ENCODE measurements around the gene COMMD8.
"Not testable (repeated sequence)": the region's sequence is repeated elsewhere in the genome, so short reads cannot be mapped to it uniquely, and the experiment has no call there.

COMMD8 gene

DNA sequence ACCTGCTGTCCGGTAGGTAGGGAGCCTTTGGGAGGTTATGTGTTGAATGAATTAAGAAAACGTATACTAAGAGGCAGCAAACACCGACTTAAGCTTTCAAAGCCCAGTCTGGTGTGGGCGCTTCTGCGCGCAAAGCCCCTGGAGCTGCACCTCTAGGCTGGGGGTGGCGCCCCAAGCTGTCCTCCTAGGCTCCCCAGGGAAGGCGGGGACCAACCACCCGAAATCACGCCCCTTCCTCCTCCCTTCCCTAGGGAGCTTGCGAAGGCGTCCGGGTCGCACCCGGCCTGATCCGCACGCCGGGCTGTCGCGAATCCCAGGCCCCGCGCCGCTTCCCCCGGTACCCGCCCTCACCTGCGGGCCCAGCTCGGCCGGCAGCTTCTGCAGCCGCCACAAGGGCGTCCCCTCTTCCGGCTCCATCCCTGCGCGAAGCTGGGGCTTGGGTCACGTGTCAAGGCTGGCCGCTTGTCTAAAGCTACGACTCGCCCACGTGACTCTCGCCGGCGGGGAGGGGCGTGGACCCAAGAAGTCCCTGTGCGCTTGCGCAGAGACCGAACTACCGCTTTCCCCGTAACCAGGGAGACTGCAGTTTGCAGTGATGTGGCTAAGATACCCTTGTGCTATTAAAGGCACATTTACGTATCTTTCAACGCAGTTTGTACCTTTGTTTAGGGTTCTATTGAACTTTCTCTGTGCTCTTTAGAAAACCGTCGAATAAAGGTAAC is at the start of gene COMMD8:
Gene COMMD8 (minus strand): TSS at position 468 of the 722 bp plus-strand sequence. CDS start 51 bp downstream, at position 417.
- in situ Hi-C loops (cut with MboI; ENCODE audit: low sequenced_read_pairs): no loop called here

DNA sequence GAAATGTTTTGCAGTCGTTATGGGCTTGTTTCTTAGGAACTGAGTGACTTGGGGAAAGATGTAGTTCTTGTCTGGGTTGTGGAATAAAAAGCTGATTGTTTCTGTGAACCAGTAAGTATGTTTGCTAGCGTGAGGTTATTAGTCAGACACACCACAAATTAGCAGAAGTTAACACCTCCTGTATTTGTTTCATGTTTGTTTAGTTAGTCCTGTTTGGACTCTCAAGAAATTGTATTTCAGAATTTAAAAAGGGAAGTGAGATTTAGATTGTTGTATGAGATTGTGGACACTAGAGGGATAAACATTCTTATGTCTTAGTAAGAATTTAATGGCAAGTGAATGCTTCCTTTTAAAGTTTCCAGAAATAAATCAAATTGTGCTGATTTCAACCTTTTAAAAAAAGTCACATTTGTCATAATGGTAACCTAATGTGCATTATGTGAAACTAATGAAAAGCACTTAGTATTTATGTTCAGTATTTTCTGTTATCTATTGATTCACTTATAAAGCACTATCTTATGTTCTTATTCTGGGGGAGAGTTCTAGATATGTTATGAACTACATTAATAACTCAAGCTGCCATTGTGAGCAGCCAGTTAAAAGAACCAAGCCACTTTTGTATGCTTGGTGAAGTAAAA is 47.1 kb upstream of the COMMD8 start:
- in situ Hi-C loops (cut with MboI; ENCODE audit: low sequenced_read_pairs): no loop called here

DNA sequence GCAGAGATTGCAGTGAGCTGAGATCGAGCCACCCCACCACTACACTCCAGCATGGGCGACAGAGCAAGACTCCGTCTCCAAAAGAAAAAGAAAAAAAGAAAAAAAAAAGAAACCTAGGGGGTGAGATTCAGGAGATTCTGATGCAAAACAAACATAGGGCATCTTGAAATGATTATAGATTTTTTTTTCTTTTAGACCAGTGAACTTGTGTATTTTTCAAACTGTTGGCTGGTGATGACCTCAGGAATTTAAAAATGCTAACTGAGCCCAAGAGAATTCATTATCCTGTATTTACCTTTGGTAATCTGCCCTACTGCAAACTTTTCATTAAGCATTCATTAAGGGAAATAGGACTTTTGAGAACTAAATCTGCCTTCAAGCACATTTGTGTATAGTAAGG is 42.2 kb upstream of the COMMD8 start:
- in situ Hi-C loops (cut with MboI; ENCODE audit: low sequenced_read_pairs): no loop called here

DNA sequence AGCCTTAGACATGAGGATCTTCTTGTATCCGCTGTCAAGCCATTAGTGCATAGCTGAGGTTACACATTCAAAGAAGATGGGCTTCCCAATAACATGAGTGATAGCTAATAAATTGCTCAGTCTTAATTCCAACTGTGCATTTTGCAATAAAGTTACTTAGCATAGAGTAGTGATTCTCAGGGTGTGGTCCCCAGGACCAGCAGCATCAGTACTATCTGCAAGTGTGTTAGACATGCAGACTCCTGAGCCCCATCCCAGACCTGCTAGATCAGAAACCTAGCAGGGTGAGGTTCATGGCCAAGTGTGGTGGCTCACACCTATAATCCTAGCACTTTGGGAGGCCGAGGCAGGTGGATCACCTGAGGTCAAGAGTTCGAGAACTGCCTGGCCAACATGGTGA is 41.6 kb upstream of the COMMD8 start:
- in situ Hi-C loops (cut with MboI; ENCODE audit: low sequenced_read_pairs): no loop called here

DNA sequence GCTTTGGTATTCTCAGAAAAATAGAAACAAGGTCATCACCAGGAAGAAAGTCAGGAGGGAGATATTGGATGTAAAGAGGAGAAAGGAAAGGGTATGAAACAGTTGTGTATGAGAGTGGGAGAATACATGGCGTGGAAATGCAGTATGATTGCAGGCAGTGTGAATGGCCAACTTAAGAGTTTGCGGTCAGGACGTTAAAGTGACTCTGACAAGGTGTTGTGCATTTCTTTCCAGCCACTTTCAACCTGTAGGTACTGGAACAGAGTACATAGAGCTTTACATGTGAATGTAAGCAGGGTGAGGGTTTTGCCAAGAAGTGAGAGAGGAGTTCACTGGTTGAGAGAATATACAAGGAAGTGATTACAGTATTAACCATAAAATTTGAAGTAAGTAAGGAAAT is 37.3 kb upstream of the COMMD8 start:
- in situ Hi-C loops (cut with MboI; ENCODE audit: low sequenced_read_pairs): no loop called here

DNA sequence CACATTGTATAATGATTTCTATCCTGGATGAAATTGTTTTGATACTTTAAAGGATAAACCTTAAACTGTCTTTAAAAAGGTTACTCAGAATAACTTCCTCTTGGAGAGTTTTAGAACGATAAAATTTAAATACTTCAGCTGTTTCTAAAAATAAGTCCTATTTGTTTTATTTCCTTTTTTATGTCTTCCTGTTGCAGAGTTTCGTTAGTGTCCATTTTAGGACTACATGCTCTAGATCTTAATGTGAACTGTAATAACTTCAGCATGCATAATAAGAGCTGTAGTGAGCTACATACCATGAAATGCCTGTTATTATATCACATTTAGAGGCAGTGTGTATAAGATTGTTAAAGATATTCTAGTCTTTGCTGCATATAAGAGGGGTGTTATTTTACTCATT is 36.2 kb upstream of the COMMD8 start:
- in situ Hi-C loops (cut with MboI; ENCODE audit: low sequenced_read_pairs): no loop called here

DNA sequence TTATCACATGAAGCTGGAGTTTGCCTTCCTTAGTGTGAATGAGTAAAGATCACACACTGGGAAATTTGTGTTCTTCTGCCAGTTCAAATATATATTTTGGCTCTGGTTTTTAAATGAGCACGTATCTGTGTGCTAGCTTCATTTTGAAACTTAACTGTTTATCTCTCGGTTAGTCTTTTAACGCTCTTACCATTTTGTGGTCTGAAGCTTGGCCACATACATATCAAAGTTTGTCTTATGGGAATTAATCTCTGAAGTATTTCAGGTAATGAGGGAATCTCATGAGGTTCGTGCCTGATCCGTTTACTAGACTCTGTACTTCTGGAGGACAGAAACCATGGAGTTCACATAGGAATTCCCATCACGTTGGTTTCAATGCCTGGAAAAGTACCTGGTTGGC is 35.4 kb upstream of the COMMD8 start:
- in situ Hi-C loops (cut with MboI; ENCODE audit: low sequenced_read_pairs): no loop called here

DNA sequence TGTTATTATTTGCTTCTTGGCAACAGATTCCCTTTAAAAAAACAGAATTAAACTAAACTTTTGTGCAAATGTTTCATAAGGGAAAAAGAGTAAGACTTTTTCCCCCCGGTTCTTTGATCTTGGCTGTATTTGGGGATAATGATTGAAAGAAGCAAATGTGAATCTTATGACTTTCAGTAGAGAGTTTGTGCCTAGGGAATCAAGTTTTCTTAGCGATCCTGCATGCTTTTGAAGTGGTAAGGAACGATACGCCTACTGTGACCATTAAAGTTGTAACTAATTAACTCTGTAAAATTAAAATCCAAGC is 30.6 kb upstream of the COMMD8 start:
- in situ Hi-C loops (cut with MboI; ENCODE audit: low sequenced_read_pairs): no loop called here

DNA sequence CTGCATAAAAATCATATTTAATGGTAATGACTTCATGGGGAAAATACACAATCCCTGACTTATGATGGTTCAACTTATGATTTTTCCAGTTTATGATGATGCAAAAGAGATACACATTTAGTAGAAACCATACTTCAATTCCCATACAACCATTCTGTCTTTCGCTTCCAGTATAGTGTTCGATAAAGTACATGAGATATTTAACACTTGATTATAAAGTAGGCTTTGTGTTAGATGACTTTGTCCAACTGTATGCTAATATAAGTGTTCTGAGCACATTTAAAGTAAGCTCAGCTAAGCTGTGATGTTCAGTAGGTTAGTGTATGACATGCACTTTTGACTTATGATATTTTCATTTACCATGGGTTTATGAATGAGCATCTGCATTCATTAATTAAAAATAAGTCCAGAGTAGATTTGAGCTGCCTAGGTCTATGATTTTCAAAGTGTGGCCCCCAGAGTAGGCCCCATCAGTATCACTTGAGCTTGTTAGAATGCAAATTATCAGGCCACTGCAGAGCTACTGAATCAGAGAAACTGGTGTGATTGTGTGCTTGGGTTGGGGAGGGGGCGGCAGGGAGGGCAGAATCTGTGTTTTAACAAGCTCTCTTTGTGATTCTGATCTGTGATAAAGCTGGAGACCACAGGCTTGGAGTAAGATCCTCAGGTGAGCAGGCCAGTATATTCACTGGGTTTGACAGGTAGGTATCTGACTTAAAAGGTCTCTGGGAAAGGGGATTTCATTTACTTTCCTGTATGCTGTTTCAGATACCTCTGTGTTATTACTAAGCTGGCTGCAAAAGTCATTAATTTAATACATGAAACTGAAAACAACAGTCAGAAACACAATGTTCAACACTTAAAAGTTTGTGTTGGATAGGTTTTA is 30.0 kb upstream of the COMMD8 start:
- in situ Hi-C loops (cut with MboI; ENCODE audit: low sequenced_read_pairs): no loop called here

DNA sequence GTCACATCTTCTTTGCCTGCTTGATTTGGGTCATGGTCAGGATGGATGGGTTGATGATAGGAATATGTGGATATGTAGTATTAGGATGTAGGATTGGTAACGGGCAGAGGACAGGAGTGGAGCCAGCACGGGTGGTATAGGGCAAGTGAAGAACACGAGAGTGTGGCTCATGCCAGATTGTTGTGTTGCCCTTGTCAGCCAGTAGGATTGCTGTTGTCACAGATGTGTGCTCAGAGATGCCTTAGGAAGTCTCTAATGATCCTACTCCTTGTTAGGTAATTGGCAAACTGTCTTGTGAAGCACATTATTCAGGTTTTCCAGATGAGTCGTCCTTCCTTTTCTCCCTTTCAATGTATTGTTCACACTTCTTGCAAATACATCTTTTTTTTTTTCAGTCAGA is 27.0 kb upstream of the COMMD8 start:
- in situ Hi-C loops (cut with MboI; ENCODE audit: low sequenced_read_pairs): no loop called here

DNA sequence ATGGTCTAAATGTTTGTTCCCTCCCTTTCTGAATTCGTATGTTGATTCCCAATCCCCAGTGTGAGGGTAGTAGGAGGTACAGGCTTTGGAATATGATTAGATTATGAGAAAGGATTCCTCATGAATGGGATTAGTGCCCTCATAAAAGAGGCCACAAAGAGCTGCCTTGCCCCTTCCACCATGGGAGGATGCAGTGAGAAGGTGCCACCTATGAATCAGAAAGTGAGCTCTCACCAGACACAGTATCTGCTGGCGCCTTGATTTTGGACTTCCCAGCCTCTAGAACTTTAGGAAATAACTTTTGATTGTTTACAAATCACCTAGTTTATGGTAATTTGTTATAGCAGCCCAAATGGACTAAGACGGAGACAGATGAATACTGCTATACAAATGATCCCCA is 25.2 kb upstream of the COMMD8 start:
- in situ Hi-C loops (cut with MboI; ENCODE audit: low sequenced_read_pairs): no loop called here

DNA sequence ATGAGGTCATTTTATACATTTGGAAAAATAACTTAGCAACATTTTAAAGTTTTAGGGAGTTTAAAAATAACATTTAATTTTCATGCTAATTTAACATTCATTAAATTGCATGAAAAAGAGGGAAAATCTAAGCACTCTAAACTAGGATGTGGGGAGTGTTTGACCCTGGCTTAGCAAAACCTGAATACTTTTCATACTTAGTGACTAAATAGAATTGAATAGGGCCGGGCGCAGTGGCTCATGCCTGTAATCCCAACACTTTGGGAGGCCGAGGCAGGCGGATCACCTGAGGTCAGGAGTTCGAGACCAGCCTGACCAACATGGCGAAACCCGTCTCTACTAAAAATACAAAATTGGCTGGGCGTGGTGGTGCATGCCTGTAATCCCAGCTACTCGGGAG is 23.2 kb upstream of the COMMD8 start:
- in situ Hi-C loops (cut with MboI; ENCODE audit: low sequenced_read_pairs): not testable (repeated sequence)

DNA sequence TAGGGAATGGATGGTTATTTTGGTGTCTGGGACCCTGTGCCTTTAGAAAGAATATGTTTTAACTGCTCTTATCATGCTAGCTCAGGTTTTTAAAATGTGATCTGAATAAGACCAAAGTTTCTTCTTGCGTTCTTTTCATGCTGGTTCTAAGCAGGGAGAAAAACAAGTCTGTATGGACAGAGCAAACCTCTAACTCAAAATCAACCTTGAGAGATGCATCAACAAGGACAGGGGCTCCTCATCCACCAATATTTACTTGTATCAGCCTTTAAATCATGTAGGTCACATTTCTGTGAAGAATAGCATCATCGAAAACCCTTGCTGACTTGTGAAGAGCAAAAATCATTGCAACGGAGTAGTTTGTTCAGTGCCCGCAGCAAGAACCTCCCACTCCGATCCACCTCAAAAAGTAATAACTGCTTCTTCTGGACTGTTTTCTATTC is 22.8 kb upstream of the COMMD8 start:
- in situ Hi-C loops (cut with MboI; ENCODE audit: low sequenced_read_pairs): no loop called here

DNA sequence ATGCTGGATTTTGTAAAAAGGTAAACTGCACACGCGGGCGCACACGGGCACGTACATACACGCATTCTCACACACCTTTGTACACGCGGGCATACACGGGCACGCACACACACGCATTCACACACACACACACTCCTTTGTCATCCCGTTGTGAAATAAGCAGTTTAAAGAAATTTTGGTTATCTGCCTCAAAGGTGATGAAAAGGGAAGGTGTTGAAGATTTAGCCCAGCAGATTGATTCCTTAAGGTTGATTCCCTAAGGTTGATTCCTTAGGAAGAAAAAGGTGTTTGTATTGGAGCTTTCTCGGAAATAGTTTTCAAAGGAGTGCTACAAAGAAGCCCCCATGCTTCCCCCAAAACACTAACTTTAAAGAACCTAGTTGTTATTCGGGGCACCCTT is 22.3 kb upstream of the COMMD8 start:
- in situ Hi-C loops (cut with MboI; ENCODE audit: low sequenced_read_pairs): no loop called here

DNA sequence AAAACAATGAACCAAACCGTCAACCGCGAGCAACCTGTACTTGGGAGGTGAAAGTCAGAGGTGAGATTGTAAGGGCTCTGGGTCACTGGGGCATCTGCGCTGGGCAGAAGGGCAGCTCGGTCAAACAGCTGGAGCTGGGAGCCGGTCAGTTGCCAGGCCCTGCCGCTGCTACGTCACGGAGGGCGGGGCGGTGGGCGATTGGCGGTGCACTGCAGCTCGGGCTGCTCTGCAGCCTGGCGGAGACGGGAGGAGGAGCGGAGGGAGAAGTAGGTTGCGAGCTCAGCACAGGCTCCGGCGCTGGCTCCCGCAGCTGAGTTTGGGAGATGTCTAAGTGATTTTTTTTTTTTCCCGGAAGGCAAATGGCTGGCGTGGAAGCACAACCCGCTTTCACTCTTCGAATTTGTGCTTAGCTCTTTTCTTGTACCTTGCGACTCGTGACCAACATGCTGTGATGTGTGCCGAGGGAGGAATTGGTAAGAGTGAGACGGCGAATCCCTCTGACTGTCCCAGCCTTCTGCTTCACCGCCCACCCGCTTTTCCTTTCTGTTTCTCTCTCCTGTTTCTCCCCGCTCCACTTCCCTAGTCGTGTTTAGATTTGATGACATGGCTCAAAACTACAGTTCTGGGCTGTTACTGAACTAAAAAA is 21.7 kb upstream of the COMMD8 start, which contains the start of gene ATP10D:
Gene ATP10D (plus strand): TSS at position 229 of the 646 bp plus-strand sequence. CDS start 27,266 bp downstream, outside the sequence.
- in situ Hi-C loops (cut with MboI; ENCODE audit: low sequenced_read_pairs): no loop called here

DNA sequence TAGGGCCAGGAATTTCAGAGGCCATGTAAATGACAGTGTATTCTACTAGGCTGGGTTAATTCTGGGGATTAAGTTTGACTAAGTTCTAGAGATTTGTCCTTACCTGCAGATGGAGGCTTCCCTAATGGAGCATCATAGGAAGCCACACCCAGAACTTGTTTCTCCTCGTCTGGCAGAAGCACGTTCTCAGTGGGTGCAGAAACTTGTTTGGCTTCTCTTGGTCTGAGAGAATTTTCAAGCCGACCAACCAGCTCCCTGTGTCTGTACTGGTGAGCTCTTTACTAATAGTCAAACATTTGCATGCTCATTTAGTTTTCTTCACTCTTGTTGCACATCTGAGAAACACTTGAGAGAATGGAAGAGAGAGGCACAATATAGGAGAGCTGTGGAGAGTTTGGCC is 20.7 kb upstream of the COMMD8 start:
- in situ Hi-C loops (cut with MboI; ENCODE audit: low sequenced_read_pairs): no loop called here

DNA sequence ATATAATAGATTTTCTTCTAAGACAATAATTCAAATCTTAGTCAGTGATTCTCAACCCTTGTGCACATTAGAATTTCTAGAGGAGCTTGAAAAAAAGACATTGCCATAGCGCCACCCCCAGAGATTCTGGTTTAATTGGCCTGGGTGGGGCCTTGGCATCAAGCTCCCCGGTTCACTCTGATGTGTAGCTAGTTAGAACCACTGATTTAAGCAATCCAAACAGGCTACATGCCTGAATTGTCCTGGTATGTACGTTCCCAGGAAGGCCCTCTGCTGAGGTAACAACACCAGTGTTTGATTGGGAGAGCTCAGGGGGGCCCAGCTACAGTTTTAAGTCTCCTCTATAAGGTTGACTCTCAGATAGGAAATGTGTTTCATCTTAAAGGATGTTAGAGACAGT is 20.2 kb upstream of the COMMD8 start:
- in situ Hi-C loops (cut with MboI; ENCODE audit: low sequenced_read_pairs): no loop called here

DNA sequence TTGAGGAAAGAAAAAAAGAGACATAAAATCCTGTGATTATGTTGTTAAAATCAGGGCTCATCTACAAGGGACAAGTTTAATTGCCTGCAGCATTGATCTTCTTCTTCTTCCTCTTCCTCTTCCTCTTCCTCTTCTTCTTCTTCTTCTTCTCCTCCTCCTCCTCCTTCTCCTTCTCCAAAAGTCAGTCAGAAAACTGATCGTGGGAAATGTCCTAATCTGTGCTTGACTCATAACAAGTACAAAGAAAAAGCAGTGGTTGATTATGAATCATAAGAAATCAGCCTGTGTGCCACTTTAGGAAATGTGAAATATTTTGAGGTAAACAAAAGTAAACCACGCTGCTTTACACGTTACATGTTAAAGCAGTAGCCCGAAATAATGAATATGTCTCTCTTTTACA is 18.8 kb upstream of the COMMD8 start:
- in situ Hi-C loops (cut with MboI; ENCODE audit: low sequenced_read_pairs): no loop called here

DNA sequence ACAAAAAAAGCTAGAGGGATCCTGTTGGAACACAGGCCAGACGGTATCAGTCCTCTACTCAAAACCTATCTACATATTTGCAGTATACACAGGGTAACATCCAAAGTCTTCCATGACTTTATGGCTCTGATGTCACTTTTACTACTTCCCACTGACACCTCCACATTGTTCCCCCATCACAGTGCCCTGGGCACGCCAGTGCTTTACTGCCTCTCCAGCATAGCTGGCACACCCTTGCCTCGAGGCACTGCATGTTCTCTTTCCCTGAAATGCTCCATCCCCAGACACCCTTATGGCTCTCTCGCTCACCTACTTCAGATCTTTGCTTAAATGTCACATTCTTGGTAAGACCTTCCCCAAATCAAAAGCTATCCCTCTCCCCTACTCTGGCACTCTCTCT is 15.3 kb upstream of the COMMD8 start:
- in situ Hi-C loops (cut with MboI; ENCODE audit: low sequenced_read_pairs): no loop called here

DNA sequence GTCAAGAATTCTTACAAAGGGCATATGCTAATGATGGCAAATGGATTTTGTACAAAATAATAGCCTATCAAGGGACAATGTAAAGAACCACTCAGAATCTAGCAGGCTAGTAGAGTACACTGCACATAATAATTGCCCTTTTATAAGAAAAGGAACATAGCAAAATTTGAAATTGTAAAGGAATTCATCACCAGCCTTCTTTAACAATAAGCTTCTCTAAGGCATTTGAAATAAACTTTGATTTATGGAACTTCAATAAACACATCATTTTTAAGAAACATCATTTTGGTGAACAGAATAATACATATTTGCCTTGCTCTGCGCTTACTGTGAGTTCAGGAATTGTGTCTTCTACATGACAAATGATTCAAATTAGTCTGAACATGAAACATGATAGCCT is 11.9 kb upstream of the COMMD8 start:
- in situ Hi-C loops (cut with MboI; ENCODE audit: low sequenced_read_pairs): no loop called here

DNA sequence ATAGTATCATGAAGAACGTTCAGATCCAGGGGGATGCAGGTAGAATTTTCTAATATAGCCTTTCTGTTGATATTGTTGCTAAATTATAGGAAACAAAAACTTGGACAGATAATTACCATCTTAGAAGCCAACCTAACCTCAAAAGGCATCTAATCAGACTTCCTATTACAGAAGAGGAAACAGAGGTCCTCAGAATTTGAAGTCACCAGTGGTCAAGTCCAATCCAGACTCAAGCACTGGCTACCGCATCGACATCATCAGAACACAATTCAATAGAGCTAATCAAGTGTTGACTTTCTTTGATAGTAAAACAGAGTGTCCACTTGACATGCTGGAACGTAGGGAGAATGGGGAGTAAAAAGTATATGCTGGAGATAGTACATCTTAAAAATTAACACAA is 11.3 kb upstream of the COMMD8 start:
- in situ Hi-C loops (cut with MboI; ENCODE audit: low sequenced_read_pairs): no loop called here
